ENCODE data around the gene SHKBP1.
"Not testable (repeated sequence)": the region's sequence is repeated elsewhere in the genome, so short reads cannot be mapped to it uniquely, and the experiment has no call there.

The SHKBP1 gene

GRCh38 chr19:40556953-40557530 is 19.6 kb upstream of the SHKBP1 start:
- DNase-seq, result no peak

GRCh38 chr19:40559394-40559793 is 17.3 kb upstream of the SHKBP1 start:
- no peak for DNase-seq

GRCh38 chr19:40560092-40560507 is 16.6 kb upstream of the SHKBP1 start:
- no peak for DNase-seq

- DNase-seq, result no peak
Observed at GRCh38 chr19:40561947-40562346, 14.7 kb upstream of the SHKBP1 start.

- DNase-seq, result not testable (repeated sequence)
Observed at GRCh38 chr19:40564535-40564934, 12.1 kb upstream of the SHKBP1 start.

- DNase-seq, result no peak
Observed at GRCh38 chr19:40565355-40565754, 11.3 kb upstream of the SHKBP1 start.

GRCh38 chr19:40565910-40566495 is 10.7 kb upstream of the SHKBP1 start:
- no peak for DNase-seq

- DNase-seq, result no peak
Observed at GRCh38 chr19:40567040-40567749, 9.5 kb upstream of the SHKBP1 start.

- DNase-seq, result no peak
Observed at GRCh38 chr19:40567750-40568494, 8.8 kb upstream of the SHKBP1 start.

GRCh38 chr19:40570313-40571004 is 6.2 kb upstream of the SHKBP1 start:
- DNase-seq, result peak; percentile 99

GRCh38 chr19:40571005-40571318 is 5.7 kb upstream of the SHKBP1 start:
- no peak for DNase-seq

GRCh38 chr19:40571831-40572495 is 4.7 kb upstream of the SHKBP1 start:
- no peak for DNase-seq

GRCh38 chr19:40575326-40575725 is 1.3 kb upstream of the SHKBP1 start:
- DNase-seq, result no peak

GRCh38 chr19:40576151-40576584 is 505 bp upstream of the SHKBP1 start:
- no peak for DNase-seq

GRCh38 chr19:40578442-40578908 is 1.8 kb downstream of the SHKBP1 start:
- DNase-seq, result no peak

GRCh38 chr19:40580619-40581018 is 3.9 kb downstream of the SHKBP1 start:
- no peak for DNase-seq

- DNase-seq, result no peak
Observed at GRCh38 chr19:40581531-40581930, 4.9 kb downstream of the SHKBP1 start.

GRCh38 chr19:40582467-40582866 is 5.8 kb downstream of the SHKBP1 start:
- DNase-seq, result no peak

GRCh38 chr19:40583283-40583682 is 6.6 kb downstream of the SHKBP1 start:
- DNase-seq, result no peak

- no peak for DNase-seq
Observed at GRCh38 chr19:40584007-40584406, 7.3 kb downstream of the SHKBP1 start.

GRCh38 chr19:40585241-40585981 is 8.7 kb downstream of the SHKBP1 start:
- no peak for DNase-seq

- DNase-seq, result no peak
Observed at GRCh38 chr19:40585982-40586422, 9.3 kb downstream of the SHKBP1 start.

Data from NCI-H1048 (cell line).